Measurements from ENCODE around the gene ZW10.

DNA sequence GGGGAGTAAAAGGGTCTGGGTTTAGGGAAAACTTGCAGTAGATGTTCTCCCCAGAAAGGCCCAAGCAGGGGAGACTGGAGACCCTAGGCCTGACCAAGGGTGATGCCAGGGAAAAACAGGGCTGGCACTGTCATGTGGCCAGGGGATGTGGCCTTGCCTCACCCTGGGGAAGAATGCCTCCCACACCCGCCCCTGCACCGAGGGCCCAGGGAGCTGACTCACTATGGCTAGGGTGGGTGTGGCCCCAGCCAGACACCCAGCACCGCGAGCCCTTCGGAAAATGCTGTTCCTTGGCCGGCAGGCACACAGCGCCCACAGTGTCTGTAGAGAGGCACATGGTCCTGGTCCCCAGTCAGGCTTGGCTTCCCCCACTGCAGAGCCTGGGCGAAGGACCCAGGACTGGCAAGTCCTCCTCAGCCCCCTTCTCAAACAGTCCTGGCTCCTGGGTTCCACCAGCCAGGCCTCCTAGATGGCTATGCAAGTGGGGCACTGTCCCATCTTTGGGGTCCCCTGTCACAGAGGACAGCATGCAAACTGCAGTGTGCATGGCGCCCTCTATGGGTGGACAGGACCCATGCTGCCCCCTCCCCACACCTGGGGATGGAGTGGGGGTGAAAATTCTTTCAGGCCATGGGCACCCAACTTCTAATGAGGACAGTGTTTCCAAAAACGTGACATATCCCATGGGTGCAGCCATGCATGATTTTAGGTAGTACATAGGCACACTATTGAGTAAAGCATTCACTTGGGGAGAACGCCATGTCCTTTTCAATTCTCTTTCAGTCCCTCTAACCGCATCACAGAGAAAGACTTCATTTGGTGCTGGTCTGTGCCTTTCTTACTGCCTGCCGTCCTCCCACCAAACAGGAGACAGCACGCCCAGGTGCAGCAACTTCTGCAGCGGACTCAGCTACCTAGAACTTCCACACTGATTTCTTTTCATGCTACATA, 82.6 kb downstream of the ZW10 start:
- TF ChIP-seq, protein P1, sequence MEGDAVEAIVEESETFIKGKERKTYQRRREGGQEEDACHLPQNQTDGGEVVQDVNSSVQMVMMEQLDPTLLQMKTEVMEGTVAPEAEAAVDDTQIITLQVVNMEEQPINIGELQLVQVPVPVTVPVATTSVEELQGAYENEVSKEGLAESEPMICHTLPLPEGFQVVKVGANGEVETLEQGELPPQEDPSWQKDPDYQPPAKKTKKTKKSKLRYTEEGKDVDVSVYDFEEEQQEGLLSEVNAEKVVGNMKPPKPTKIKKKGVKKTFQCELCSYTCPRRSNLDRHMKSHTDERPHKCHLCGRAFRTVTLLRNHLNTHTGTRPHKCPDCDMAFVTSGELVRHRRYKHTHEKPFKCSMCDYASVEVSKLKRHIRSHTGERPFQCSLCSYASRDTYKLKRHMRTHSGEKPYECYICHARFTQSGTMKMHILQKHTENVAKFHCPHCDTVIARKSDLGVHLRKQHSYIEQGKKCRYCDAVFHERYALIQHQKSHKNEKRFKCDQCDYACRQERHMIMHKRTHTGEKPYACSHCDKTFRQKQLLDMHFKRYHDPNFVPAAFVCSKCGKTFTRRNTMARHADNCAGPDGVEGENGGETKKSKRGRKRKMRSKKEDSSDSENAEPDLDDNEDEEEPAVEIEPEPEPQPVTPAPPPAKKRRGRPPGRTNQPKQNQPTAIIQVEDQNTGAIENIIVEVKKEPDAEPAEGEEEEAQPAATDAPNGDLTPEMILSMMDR (IDR thresholded peaks at IDR 0.05; ENCODE audit: insufficient read depth, low read length): no peak
- TF ChIP-seq SPI1 (IDR thresholded peaks at IDR 0.05; ENCODE audit: borderline replicate concordance, low read depth): no peak
